ENCODE results near the gene CHMP3.

GRCh38 chr2:86510436-86510933, 52.8 kb downstream of the CHMP3 start:
- TF ChIP-seq CTCF (IDR thresholded peaks at IDR 0.05 in 2 of 3, conservative IDR thresholded peaks at IDR 0.05 in 1 of 3; ENCODE audit: borderline replicate concordance in 1 of 3, insufficient read depth in 1 of 3, low read depth in 2 of 3, low read length in 2 of 3), result no peak
- TF ChIP-seq ZBTB33 (IDR thresholded peaks at IDR 0.05; ENCODE audit: extremely low read depth, insufficient replicate concordance, low read length), result no peak
- no peak for TF ChIP-seq REST (IDR thresholded peaks at IDR 0.05; ENCODE audit: low read depth)
- TF ChIP-seq POLR2AphosphoS5 (IDR thresholded peaks at IDR 0.05; ENCODE audit: low read depth, low read length), result no peak
- TF ChIP-seq EZH2 (IDR thresholded peaks at IDR 0.05), result no peak
- TF ChIP-seq CEBPB (IDR thresholded peaks at IDR 0.05; ENCODE audit: low read depth), result no peak
- TF ChIP-seq POLR2A (IDR thresholded peaks at IDR 0.05; ENCODE audit: borderline replicate concordance, extremely low read depth, insufficient read depth, insufficient read length), result no peak
- no peak for TF ChIP-seq JUND (IDR thresholded peaks at IDR 0.05)
- no peak for TF ChIP-seq TCF7L2 (IDR thresholded peaks at IDR 0.05; ENCODE audit: borderline replicate concordance, extremely low read depth, insufficient read depth, insufficient read length)
- no peak for TF ChIP-seq SP1 (IDR thresholded peaks at IDR 0.05; ENCODE audit: low read depth)
- TF ChIP-seq ZFX (IDR thresholded peaks at IDR 0.05), result no peak
- TF ChIP-seq ELF1 (IDR thresholded peaks at IDR 0.05; ENCODE audit: borderline replicate concordance, low read depth), result no peak
- TF ChIP-seq RAD21 (IDR thresholded peaks at IDR 0.05; ENCODE audit: low read depth), result no peak
- no peak for TF ChIP-seq SRF (IDR thresholded peaks at IDR 0.05; ENCODE audit: low read depth)

Data from HCT116 (cell line).